GM20431 (cell line): ENCODE measurements around the gene NRARP.

ENCODE experiments used
- in situ Hi-C: fragments of 300-500 bp; cut with MseI, MboI; formaldehyde crosslinking; loops from one replicate; pipeline ENCODE4 v1.15.0; 2020; ENCODE audit warnings: low sequenced_read_pairs; ENCODE audit not compliant: unreplicated experiment

NRARP gene

GRCh38 chr9:137251194-137251461 lies 50.9 kb downstream of the NRARP start, which contains the start of gene STPG3:
Gene STPG3 (plus strand): TSS chr9:137251286. CDS start chr9:137251287, 1 bp downstream.
- in situ Hi-C loops, result no loop called here

- in situ Hi-C loops, result no loop called here
Observed at GRCh38 chr9:137250329-137251193, 51.5 kb downstream of the NRARP start.
